Stomach (tissue), 9 donors: ENCODE results near the gene LRRFIP1. TPM values are rescaled to one million over a fixed set of nuclear protein-coding genes. Genes with fewer than 3 reads are reported as not detected.

ENCODE experiments used
- DNase-seq, 2 donors: peaks; one replicate each; pipeline versions ENCODE4 v3.0.0 to v3.0.0-alpha.2; 2013 to 2019
- H3K27ac ChIP-seq, 5 donors: fragments of 200-600 bp in 4 of 5; sonication (generic) in 4 of 5; one replicate each; pipeline ENCODE4 v1.5.1; 2013 to 2019; ENCODE audit warnings: mild to moderate bottlenecking in 1 of 5, moderate library complexity in 1 of 5
- H3K27me3 ChIP-seq, 3 donors: fragments of 200-600 bp; sonication (generic); one replicate each; pipeline ENCODE4 v1.5.1; 2017 to 2019; ENCODE audit warnings: mixed run types in 1 of 3
- H3K36me3 ChIP-seq, 4 donors: fragments of 200-600 bp; sonication (generic); 1 replicate in 3 of 4; 2 replicates in 1 of 4; pipeline ENCODE4 v1.5.1; 2016 to 2019
- H3K4me1 ChIP-seq, 4 donors: fragments of 200-600 bp; sonication (generic); one replicate each; pipeline ENCODE4 v1.5.1; 2016 to 2019
- H3K4me3 ChIP-seq, 4 donors: fragments of 200-600 bp; sonication (generic) in 3 of 4; one replicate each; pipeline ENCODE4 v1.5.1; 2016 to 2019; ENCODE audit warnings: mild to moderate bottlenecking in 1 of 4
- H3K9me3 ChIP-seq, 4 donors: fragments of 200-600 bp; sonication (generic); one replicate each; pipeline ENCODE4 v1.5.1; 2016 to 2019
- EP300 ChIP-seq: sonication (generic); formaldehyde crosslinking; IDR thresholded peaks from one replicate; pipeline ENCODE4 v1.6.1; 2017; ENCODE audit warnings: antibody characterized with exemption
- POLR2A ChIP-seq, 4 donors: fragments of 450-650 bp; IDR thresholded peaks; one replicate each; pipeline ENCODE4 v1.6.1; 2016; ENCODE audit warnings: antibody characterized with exemption in 4 of 4, control low read depth in 2 of 4, mild to moderate bottlenecking in 1 of 4, moderate library complexity in 1 of 4
- POLR2AphosphoS5 ChIP-seq, 3 donors: sonication (generic); formaldehyde crosslinking; IDR thresholded peaks; one replicate each; pipeline ENCODE4 v1.6.1; 2016; ENCODE audit warnings: antibody characterized with exemption in 3 of 3
- WGBS, 5 donors: extraction: QIAGEN DNeasy Blood & Tissue Kit in 3 of 5; methylation state at CpG; one replicate each; pipeline versions ENCODE4 v1.1.5 to v1.1.7; 2013 to 2018; 5-methylcytosine and 5-hydroxymethylcytosine counted together
- intact Hi-C: fragments of 100-400 bp; cut with DNase I; formaldehyde crosslinking; loops from one replicate; pipeline ENCODE4 v1.15.1; 2023; ENCODE audit warnings: low total_unique reads
- polyA plus RNA-seq, 3 donors: library from polyadenylated mRNA; stranded (reverse); fragments of 200-250 nt; gene quantifications; one replicate each; pipeline ENCODE4 v1.2.3, GENCODE V29; 2013
- total RNA-seq, 5 donors: library from RNA; depleted of rRNA; stranded (reverse); fragments of >200 nt; gene quantifications; one replicate each; pipeline versions ENCODE4 v1.1.0 to v1.2.3, GENCODE V29; 2014 to 2016
- TF ChIP-seq, protein P1 (sequence below), 7 experiments: fragments of 450-650 bp in 4 of 7; fragments of 200-600 bp in 3 of 7; sonication (generic) in 3 of 7; IDR thresholded peaks; one replicate each; pipeline ENCODE4 v1.5.1; 2016 to 2019; ENCODE audit warnings: antibody characterized with exemption in 7 of 7, control low read depth in 2 of 7, mild to moderate bottlenecking in 1 of 7
- donor health status: healthy with polysubstance abuse.
- donor health status: Bipolar disorder and iron deficiency.
- donor health status: healthy.

Gene LRRFIP1
- total and polyA plus RNA-seq, 8 donors, result 31.6 to 201 (median 130) TPM

- H3K9me3 ChIP-seq, result no peaks in the 10 kb centered on the region
- TF ChIP-seq, protein P1, sequence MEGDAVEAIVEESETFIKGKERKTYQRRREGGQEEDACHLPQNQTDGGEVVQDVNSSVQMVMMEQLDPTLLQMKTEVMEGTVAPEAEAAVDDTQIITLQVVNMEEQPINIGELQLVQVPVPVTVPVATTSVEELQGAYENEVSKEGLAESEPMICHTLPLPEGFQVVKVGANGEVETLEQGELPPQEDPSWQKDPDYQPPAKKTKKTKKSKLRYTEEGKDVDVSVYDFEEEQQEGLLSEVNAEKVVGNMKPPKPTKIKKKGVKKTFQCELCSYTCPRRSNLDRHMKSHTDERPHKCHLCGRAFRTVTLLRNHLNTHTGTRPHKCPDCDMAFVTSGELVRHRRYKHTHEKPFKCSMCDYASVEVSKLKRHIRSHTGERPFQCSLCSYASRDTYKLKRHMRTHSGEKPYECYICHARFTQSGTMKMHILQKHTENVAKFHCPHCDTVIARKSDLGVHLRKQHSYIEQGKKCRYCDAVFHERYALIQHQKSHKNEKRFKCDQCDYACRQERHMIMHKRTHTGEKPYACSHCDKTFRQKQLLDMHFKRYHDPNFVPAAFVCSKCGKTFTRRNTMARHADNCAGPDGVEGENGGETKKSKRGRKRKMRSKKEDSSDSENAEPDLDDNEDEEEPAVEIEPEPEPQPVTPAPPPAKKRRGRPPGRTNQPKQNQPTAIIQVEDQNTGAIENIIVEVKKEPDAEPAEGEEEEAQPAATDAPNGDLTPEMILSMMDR (IDR thresholded peaks at IDR 0.05), result no peak
- TF ChIP-seq EP300, result no peak
- peak overlapping the region in 4 of 5 donors; percentile 48 to 71 (median 62) for H3K27ac ChIP-seq
- no peak overlapping the region for H3K4me3 ChIP-seq
- H3K4me1 ChIP-seq, result peaks cover 12 to 38% (median 28%) of the 10 kb centered on the region in 4 donors
- no peaks in the 10 kb centered on the region for H3K27me3 ChIP-seq
- H3K36me3 ChIP-seq, result no peaks in the 10 kb centered on the region
- intact Hi-C loops, result no loop called here
- no peak for DNase-seq
- 13 to 32% (median 20%) methylated on average over 3 of the region's 3 CpGs for WGBS, 5 donors
These were observed 41.9 kb downstream of the LRRFIP1 start for GRCh38 chr2:237669283-237669627.

DNA sequence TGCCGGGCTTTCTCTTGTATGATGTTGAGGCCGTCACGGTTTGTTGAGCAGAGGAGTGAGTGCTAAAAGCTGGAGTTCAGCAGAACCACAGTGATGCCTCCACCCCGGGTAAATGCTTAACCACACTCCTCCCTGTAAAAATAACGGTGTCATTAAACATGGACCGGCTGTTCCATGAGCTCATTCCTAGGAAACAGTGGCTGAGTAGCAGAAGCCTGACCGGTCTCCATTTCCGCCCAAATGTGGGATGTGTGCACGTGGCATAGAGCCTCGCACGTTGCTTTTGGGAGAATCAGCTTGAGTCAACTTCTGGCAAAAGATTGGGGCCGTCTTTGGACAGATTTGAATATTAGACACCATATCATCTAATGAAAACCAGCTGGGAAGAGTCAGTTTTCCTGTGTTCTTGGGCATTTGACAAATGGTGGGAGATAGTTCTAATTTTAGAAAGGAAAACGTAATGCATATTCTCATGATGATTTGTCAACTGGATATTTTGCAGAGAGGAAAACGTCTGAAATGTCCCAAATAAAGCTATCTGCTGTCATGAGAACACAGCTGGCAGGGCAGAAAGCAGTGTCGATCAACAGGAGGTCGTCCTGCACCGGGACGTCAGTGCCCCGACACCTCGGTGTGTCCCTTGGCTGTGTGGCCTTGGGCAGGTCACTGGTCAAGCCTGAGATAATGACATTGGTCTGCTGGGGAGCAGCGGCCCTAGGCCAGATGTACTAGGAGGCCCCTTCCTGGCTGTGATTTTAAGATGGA lies 42.4 kb downstream of the LRRFIP1 start:
- Histone ChIP-seq H3K4me3 (no peak overlapping the region), H3K9me3 (no peaks in the 10 kb centered on the region), H3K36me3 (no peaks in the 10 kb centered on the region), H3K4me1 (peaks cover 18 to 43% (median 34%) of the 10 kb centered on the region in 4 donors), H3K27ac (peak overlapping the region in 4 of 5 donors; percentile 48 to 71 (median 62)), H3K27me3 (no peaks in the 10 kb centered on the region)
- 41 to 53% (median 51%) methylated on average over 21 of the region's 21 CpGs for WGBS, 5 donors
- intact Hi-C loops, result loop anchor here (5.0 kb wide), 1 partner anchor 72 kb away; no protein-coding TSS in a partner anchor
- DNase-seq, result peak in 1 of 2 donors; percentile 93
- TF ChIP-seq, protein P1 (IDR thresholded peaks at IDR 0.05), result no peak
- peak in 2 of 3 donors; percentile 68 for TF ChIP-seq POLR2AphosphoS5 (IDR thresholded peaks at IDR 0.05)
- no peak for TF ChIP-seq POLR2A (IDR thresholded peaks at IDR 0.05)
- no peak for TF ChIP-seq EP300

- intact Hi-C loops, result loop anchor here (5.0 kb wide), 1 partner anchor 72 kb away; no protein-coding TSS in a partner anchor
- H3K27ac ChIP-seq, result peak overlapping the region in 4 of 5 donors; percentile 48 to 71 (median 62)
- no peaks in the 10 kb centered on the region for H3K9me3 ChIP-seq
- no peaks in the 10 kb centered on the region for H3K27me3 ChIP-seq
- H3K4me1 ChIP-seq, result peaks cover 23 to 51% (median 42%) of the 10 kb centered on the region in 4 donors
- DNase-seq, result peak in 1 of 2 donors; percentile 79
- H3K4me3 ChIP-seq, result no peak overlapping the region
- no peak for TF ChIP-seq POLR2AphosphoS5 (IDR thresholded peaks at IDR 0.05)
- TF ChIP-seq POLR2A (IDR thresholded peaks at IDR 0.05), result no peak
- no peak for TF ChIP-seq EP300
- TF ChIP-seq, protein P1 (IDR thresholded peaks at IDR 0.05), result no peak
- H3K36me3 ChIP-seq, result no peaks in the 10 kb centered on the region
- WGBS, 5 donors, result 66 to 82% (median 73%) methylated on average over 12 to 14 of the region's 14 CpGs
These were observed 43.3 kb downstream of the LRRFIP1 start for GRCh38 chr2:237670641-237671040.

GRCh38 chr2:237671466-237672138 lies 44.2 kb downstream of the LRRFIP1 start:
- H3K4me3 ChIP-seq, result no peak overlapping the region
- 79 to 90% (median 88%) methylated on average over 7 of the region's 7 CpGs for WGBS, 5 donors
- no peak for DNase-seq
- H3K27me3 ChIP-seq, result no peaks in the 10 kb centered on the region
- no peaks in the 10 kb centered on the region for H3K36me3 ChIP-seq
- H3K4me1 ChIP-seq, result peaks cover 23 to 61% (median 48%) of the 10 kb centered on the region in 4 donors
- peak overlapping the region in 2 of 5 donors; percentile 67 to 71 for H3K27ac ChIP-seq
- TF ChIP-seq POLR2AphosphoS5 (IDR thresholded peaks at IDR 0.05) (no peak), POLR2A (IDR thresholded peaks at IDR 0.05) (no peak), EP300 (no peak)
- TF ChIP-seq, protein P1 (IDR thresholded peaks at IDR 0.05), result no peak
- no peaks in the 10 kb centered on the region for H3K9me3 ChIP-seq
- intact Hi-C loops, result loop anchor here (5.0 kb wide), 1 partner anchor 71 kb away; no protein-coding TSS in a partner anchor
